ENCODE data around the gene ANKRD24.

DNA sequence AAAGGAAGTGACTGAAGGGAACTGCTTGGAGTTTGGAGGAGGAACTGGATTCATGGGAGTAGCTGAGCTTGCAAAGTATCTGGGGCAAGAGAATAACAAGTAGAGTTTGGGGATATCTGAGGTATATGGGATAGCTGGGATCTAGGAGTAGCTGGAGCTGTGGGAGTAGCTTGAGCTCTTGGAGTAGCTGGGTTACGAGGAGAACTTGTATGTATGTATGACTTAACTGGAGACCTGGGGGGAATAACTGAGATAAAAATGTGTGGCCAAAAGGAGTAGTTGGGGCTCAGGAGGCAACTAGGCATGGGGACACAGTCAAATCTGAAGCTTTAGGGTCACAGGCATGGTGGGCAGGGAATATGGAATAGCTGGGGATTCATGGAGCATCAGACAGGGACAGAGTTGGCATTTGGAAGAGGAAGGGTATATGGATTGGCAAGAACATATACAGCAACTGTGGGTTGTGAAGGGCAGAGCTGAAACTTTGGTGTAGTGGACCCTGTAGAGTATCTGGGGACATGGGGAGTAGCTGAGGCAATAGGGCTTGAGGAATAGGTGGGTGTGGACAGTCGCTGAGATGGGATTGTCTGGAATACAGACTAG lies 18.6 kb downstream of the ANKRD24 start:
- TF ChIP-seq, protein P1, sequence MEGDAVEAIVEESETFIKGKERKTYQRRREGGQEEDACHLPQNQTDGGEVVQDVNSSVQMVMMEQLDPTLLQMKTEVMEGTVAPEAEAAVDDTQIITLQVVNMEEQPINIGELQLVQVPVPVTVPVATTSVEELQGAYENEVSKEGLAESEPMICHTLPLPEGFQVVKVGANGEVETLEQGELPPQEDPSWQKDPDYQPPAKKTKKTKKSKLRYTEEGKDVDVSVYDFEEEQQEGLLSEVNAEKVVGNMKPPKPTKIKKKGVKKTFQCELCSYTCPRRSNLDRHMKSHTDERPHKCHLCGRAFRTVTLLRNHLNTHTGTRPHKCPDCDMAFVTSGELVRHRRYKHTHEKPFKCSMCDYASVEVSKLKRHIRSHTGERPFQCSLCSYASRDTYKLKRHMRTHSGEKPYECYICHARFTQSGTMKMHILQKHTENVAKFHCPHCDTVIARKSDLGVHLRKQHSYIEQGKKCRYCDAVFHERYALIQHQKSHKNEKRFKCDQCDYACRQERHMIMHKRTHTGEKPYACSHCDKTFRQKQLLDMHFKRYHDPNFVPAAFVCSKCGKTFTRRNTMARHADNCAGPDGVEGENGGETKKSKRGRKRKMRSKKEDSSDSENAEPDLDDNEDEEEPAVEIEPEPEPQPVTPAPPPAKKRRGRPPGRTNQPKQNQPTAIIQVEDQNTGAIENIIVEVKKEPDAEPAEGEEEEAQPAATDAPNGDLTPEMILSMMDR (IDR thresholded peaks at IDR 0.05): no peak
- no peak for TF ChIP-seq POLR2A (IDR thresholded peaks at IDR 0.05)

Data from testis (tissue), 2 donors.